ENCODE results near the gene ZNF318. TPM values are rescaled to one million over a fixed set of nuclear protein-coding genes. Genes with fewer than 3 reads are reported as not detected.

The ZNF318 gene
- total RNA-seq, 1 donor from 2014 or later, result 17.6 TPM

GRCh38 chr6:43325876-43326275 lies 43.6 kb downstream of the ZNF318 start:
- no peak overlapping the region for H2AFZ ChIP-seq (replicated peaks)
- Mint-ChIP-seq H3K4me3 (no peak overlapping the region), H3K4me1 (no peaks in the 10 kb centered on the region), H3K36me3 (no peaks in the 10 kb centered on the region), H3K27me3 (ENCODE audit: insufficient read depth, low read depth) (peaks cover 2% of the 10 kb centered on the region), H3K27ac (no peak overlapping the region), H3K9me3 (no peaks in the 10 kb centered on the region)
- H4K20me1 ChIP-seq (ENCODE audit: low read depth), result no peaks in the 10 kb centered on the region
- TF ChIP-seq EZH2phosphoT487 (IDR thresholded peaks at IDR 0.05), result no peak
- no peak for TF ChIP-seq EZH2 (IDR thresholded peaks at IDR 0.05)
- TF ChIP-seq CTCF (IDR thresholded peaks at IDR 0.05), result no peak
- no peak overlapping the region for H3K27ac ChIP-seq
- H3K9ac ChIP-seq, result no peak overlapping the region
- no peak overlapping the region for H3K4me2 ChIP-seq
- no peak for DNase-seq (ENCODE audit: low spot score)
- no peaks in the 10 kb centered on the region for H3F3A ChIP-seq (ENCODE audit: low read depth)
- H3K4me1 ChIP-seq, result no peaks in the 10 kb centered on the region
- no peaks in the 10 kb centered on the region for H3K9me3 ChIP-seq (ENCODE audit: low read depth)
- H3K27me3 ChIP-seq, result no peaks in the 10 kb centered on the region
- H3K79me2 ChIP-seq (ENCODE audit: low read depth), result no peaks in the 10 kb centered on the region
- no peak overlapping the region for H3K4me3 ChIP-seq
- no peaks in the 10 kb centered on the region for H3K36me3 ChIP-seq

GRCh38 chr6:43318011-43318410 lies 51.4 kb downstream of the ZNF318 start:
- H3K27ac Mint-ChIP-seq, result no peak overlapping the region
- Histone ChIP-seq H3K9ac (no peak overlapping the region), H3K79me2 (ENCODE audit: low read depth) (no peaks in the 10 kb centered on the region), H3K4me1 (no peaks in the 10 kb centered on the region), H4K20me1 (ENCODE audit: low read depth) (no peaks in the 10 kb centered on the region), H3K4me3 (no peak overlapping the region), H3K27me3 (no peaks in the 10 kb centered on the region), H2AFZ (replicated peaks) (no peak overlapping the region), H3K36me3 (no peaks in the 10 kb centered on the region), H3K9me3 (ENCODE audit: low read depth) (no peaks in the 10 kb centered on the region), H3K27ac (no peak overlapping the region), H3K4me2 (no peak overlapping the region), H3F3A (ENCODE audit: low read depth) (no peaks in the 10 kb centered on the region)
- no peak overlapping the region for H3K4me3 Mint-ChIP-seq
- DNase-seq (ENCODE audit: low spot score), result no peak
- H3K36me3 Mint-ChIP-seq, result no peaks in the 10 kb centered on the region
- TF ChIP-seq EZH2phosphoT487 (IDR thresholded peaks at IDR 0.05) (no peak), EZH2 (IDR thresholded peaks at IDR 0.05) (no peak), CTCF (IDR thresholded peaks at IDR 0.05) (no peak)
- no peaks in the 10 kb centered on the region for H3K4me1 Mint-ChIP-seq
- H3K9me3 Mint-ChIP-seq, result no peaks in the 10 kb centered on the region
- no peaks in the 10 kb centered on the region for H3K27me3 Mint-ChIP-seq (ENCODE audit: insufficient read depth, low read depth)

- Mint-ChIP-seq H3K27me3 (ENCODE audit: insufficient read depth, low read depth) (peaks cover 5% of the 10 kb centered on the region), H3K4me1 (peaks cover 5% of the 10 kb centered on the region), H3K27ac (no peak overlapping the region), H3K4me3 (no peak overlapping the region), H3K9me3 (no peaks in the 10 kb centered on the region), H3K36me3 (no peaks in the 10 kb centered on the region)
- H3K9ac ChIP-seq, result no peak overlapping the region
- H3K9me3 ChIP-seq (ENCODE audit: low read depth), result no peaks in the 10 kb centered on the region
- TF ChIP-seq EZH2 (IDR thresholded peaks at IDR 0.05) (no peak), CTCF (IDR thresholded peaks at IDR 0.05) (no peak), EZH2phosphoT487 (IDR thresholded peaks at IDR 0.05) (no peak)
- no peaks in the 10 kb centered on the region for H3K79me2 ChIP-seq (ENCODE audit: low read depth)
- H3K27ac ChIP-seq, result no peak overlapping the region
- no peaks in the 10 kb centered on the region for H4K20me1 ChIP-seq (ENCODE audit: low read depth)
- H3F3A ChIP-seq (ENCODE audit: low read depth), result no peaks in the 10 kb centered on the region
- H3K4me2 ChIP-seq, result no peak overlapping the region
- H3K36me3 ChIP-seq, result no peaks in the 10 kb centered on the region
- no peak overlapping the region for H3K4me3 ChIP-seq
- no peak overlapping the region for H2AFZ ChIP-seq (replicated peaks)
- no peaks in the 10 kb centered on the region for H3K27me3 ChIP-seq
- peaks cover 5% of the 10 kb centered on the region for H3K4me1 ChIP-seq
- DNase-seq (ENCODE audit: low spot score), result no peak
Measured at GRCh38 chr6:43313813-43314212, 55.6 kb downstream of the ZNF318 start.

All from neural progenitor cell (in vitro differentiated cells).